Measurements from ENCODE around the gene PHACTR1. TPM values are rescaled to one million over a fixed set of nuclear protein-coding genes. Genes with fewer than 3 reads are reported as not detected.
A peak's percentile ranks its signal among the peaks of the same experiment; 100 is the strongest.

Gene PHACTR1
- total RNA-seq, 1 experiment from 2014 or later, result not detected

DNA sequence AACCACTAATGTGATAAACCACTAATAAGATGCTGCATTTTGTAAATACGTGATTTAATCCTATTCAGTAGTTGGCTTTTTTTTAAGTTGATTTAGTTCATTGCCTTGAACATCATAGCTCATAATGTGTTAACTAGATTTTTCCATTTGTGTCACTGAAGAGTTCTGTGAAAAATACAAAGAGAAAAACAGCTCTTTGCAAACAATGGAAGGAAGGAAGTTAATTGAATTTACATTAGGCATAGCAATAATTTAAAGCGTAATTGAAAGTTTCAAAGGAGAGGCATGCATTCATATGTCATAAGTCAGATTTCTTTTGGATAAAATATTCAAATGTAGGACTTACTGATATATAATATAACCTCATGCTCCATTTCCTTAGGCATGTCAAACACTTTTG, 509.5 kb downstream of the PHACTR1 start:
- ATAC-seq (no peak), DNase-seq (no peak)
- no peak overlapping the region for H3K9ac ChIP-seq (ENCODE audit: low read length)
- no peaks in the 10 kb centered on the region for H4K20me1 ChIP-seq (ENCODE audit: low read length)
- no TSS peak for BruUV-seq (replicated peaks)
- no peak overlapping the region for H3K4me2 ChIP-seq (ENCODE audit: low read length)
- ChIA-PET POLR2A (ENCODE audit: unreplicated experiment) (no interaction called here), CTCF (no interaction called here)
- no peaks in the 10 kb centered on the region for H3K79me2 ChIP-seq (ENCODE audit: low read length)
- no peak overlapping the region for H2AFZ ChIP-seq (ENCODE audit: low read length)
- intact Hi-C loops (cut with micrococcal nuclease), result no loop called here
- H3K27me3 ChIP-seq (ENCODE audit: low read length), result peaks cover 54% of the 10 kb centered on the region
- no peaks in the 10 kb centered on the region for H3K9me3 ChIP-seq (ENCODE audit: low read length)
- no peak for TF ChIP-seq EZH2 (IDR thresholded peaks at IDR 0.05; ENCODE audit: low read length, unreplicated experiment)
- no peaks in the 10 kb centered on the region for H3K9me2 ChIP-seq (replicated peaks; ENCODE audit: low read length)
- H3K36me3 ChIP-seq (ENCODE audit: low read depth, low read length), result no peaks in the 10 kb centered on the region
- H3K27ac ChIP-seq (ENCODE audit: low read length), result no peak overlapping the region
- H3K4me1 ChIP-seq (ENCODE audit: insufficient read depth, low read length), result no peaks in the 10 kb centered on the region
- H3K4me3 ChIP-seq (ENCODE audit: low read length), result no peak overlapping the region
- no peaks in the 10 kb centered on the region for H3F3A ChIP-seq (ENCODE audit: low read length, unreplicated experiment)

DNA sequence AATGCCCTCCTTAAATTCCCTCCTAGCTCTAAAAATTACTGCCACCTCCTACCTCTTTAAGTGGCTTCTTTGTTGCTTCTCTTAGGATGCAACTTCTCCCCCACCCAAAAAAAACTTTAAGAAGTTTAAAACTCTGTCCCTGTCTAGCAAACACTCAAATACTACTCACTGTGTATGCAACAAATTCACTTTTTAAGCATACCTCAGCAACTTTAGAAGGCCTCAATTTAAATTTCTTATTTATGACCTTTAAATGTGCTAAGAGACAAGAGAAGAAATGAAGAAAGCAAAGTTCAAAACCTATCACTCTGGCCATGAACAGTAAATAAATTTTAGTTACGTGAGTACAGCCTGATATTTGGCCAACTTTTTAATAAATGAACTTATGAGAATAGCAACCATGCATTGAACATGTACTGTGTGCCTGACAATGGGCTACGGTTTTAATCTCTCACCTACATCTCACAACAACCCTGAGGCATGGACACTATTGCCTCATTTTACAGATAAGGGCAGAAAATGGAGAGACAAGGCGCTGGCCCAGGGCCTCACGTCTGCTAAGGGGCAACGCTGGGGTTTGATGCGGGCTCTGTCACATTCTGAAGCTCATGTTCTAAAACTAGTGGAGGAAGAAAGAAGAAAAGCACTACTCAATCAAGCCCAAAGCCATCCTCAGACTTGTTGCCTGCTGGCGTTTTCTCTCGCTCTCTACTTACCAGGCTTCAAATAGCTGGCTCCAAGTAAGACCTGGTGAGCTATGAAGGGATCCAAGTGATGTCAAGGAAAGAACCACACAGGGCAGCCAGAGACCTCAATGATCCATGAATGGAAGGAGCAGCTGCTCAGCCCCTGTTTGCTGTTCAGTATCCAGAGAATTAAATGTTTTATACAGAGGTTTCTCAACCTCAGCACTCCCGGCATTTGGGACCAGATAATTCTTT, 512.0 kb downstream of the PHACTR1 start:
- no peaks in the 10 kb centered on the region for H3K36me3 ChIP-seq (ENCODE audit: low read depth, low read length)
- no peaks in the 10 kb centered on the region for H3K79me2 ChIP-seq (ENCODE audit: low read length)
- BruUV-seq (replicated peaks), result no TSS peak
- peaks cover 50% of the 10 kb centered on the region for H3K27me3 ChIP-seq (ENCODE audit: low read length)
- TF ChIP-seq EZH2 (IDR thresholded peaks at IDR 0.05; ENCODE audit: low read length, unreplicated experiment), result no peak
- TF ChIP-seq EZH2phosphoT487 (IDR thresholded peaks at IDR 0.05; ENCODE audit: borderline replicate concordance, low read length), result no peak
- TF ChIP-seq, protein P1, sequence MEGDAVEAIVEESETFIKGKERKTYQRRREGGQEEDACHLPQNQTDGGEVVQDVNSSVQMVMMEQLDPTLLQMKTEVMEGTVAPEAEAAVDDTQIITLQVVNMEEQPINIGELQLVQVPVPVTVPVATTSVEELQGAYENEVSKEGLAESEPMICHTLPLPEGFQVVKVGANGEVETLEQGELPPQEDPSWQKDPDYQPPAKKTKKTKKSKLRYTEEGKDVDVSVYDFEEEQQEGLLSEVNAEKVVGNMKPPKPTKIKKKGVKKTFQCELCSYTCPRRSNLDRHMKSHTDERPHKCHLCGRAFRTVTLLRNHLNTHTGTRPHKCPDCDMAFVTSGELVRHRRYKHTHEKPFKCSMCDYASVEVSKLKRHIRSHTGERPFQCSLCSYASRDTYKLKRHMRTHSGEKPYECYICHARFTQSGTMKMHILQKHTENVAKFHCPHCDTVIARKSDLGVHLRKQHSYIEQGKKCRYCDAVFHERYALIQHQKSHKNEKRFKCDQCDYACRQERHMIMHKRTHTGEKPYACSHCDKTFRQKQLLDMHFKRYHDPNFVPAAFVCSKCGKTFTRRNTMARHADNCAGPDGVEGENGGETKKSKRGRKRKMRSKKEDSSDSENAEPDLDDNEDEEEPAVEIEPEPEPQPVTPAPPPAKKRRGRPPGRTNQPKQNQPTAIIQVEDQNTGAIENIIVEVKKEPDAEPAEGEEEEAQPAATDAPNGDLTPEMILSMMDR (conservative IDR thresholded peaks at IDR 0.05; ENCODE audit: low read depth, low read length), result no peak
- ATAC-seq, result peak; percentile 24
- H3K4me3 ChIP-seq (ENCODE audit: low read length), result no peak overlapping the region
- no peaks in the 10 kb centered on the region for H3K9me2 ChIP-seq (replicated peaks; ENCODE audit: low read length)
- no peaks in the 10 kb centered on the region for H3K9me3 ChIP-seq (ENCODE audit: low read length)
- ChIA-PET CTCF (no interaction called here), POLR2A (ENCODE audit: unreplicated experiment) (interaction anchor here (0.6 kb wide), 1 partner anchor 30 kb away, joined by 3 read pairs; no protein-coding TSS in a partner anchor)
- DNase-seq, result no peak
- H4K20me1 ChIP-seq (ENCODE audit: low read length), result no peaks in the 10 kb centered on the region
- no peak overlapping the region for H3K27ac ChIP-seq (ENCODE audit: low read length)
- no peak overlapping the region for H3K9ac ChIP-seq (ENCODE audit: low read length)
- H2AFZ ChIP-seq (ENCODE audit: low read length), result no peak overlapping the region
- no peak overlapping the region for H3K4me2 ChIP-seq (ENCODE audit: low read length)
- intact Hi-C loops (cut with micrococcal nuclease), result no loop called here
- H3K4me1 ChIP-seq (ENCODE audit: insufficient read depth, low read length), result no peaks in the 10 kb centered on the region
- H3F3A ChIP-seq (ENCODE audit: low read length, unreplicated experiment), result no peaks in the 10 kb centered on the region

DNA sequence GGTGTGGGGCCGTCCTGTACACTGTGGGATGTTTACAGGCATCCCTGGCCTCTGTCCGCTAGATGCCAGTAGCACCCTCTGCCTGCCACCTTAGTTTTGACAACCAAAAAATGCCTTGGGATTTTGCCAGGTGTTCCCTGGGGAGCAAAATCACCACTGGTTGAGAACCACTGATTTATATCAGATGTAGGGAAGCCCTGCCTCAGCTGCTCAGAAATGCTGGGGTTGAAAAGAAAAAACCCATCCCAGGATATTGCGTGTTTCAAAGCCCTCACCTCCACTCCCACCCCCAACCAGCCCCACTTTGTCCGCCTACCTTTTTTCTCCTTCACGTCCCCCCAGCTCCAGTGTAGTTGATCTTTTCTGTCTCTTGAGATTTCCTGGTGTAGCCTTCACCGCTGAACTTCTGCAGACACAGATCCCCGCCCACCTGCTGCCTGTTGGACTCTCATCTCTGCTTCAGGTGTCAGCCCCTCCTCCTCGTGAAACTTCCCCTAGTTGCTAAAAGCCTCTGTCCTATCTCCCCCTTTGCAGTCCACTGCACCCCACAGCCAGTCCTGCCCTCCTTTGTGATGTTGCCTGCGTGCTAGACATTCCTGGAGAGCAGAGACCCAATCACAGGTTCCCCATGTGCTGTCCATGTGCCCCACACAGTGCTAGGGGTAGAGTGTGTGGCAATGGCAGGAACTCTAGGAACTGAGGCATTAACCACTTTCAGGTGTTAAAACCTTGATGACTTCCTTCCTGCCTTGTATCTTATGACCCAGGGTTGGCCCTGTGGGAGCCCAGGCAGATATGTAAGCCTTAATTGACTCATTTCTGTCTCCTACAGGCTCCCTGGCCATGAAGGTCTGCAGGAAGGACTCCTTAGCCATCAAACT, 512.9 kb downstream of the PHACTR1 start:
- Histone ChIP-seq H3K27me3 (ENCODE audit: low read length) (peaks cover 46% of the 10 kb centered on the region), H4K20me1 (ENCODE audit: low read length) (no peaks in the 10 kb centered on the region), H3K4me2 (ENCODE audit: low read length) (no peak overlapping the region), H3K9me2 (replicated peaks; ENCODE audit: low read length) (no peaks in the 10 kb centered on the region), H3K4me1 (ENCODE audit: insufficient read depth, low read length) (no peaks in the 10 kb centered on the region), H3K79me2 (ENCODE audit: low read length) (no peaks in the 10 kb centered on the region), H3K27ac (ENCODE audit: low read length) (no peak overlapping the region), H3F3A (ENCODE audit: low read length, unreplicated experiment) (no peaks in the 10 kb centered on the region), H3K9ac (ENCODE audit: low read length) (no peak overlapping the region), H3K9me3 (ENCODE audit: low read length) (no peaks in the 10 kb centered on the region), H3K4me3 (ENCODE audit: low read length) (no peak overlapping the region), H3K36me3 (ENCODE audit: low read depth, low read length) (no peaks in the 10 kb centered on the region), H2AFZ (ENCODE audit: low read length) (no peak overlapping the region)
- no TSS peak for BruUV-seq (replicated peaks)
- intact Hi-C loops (cut with micrococcal nuclease), result no loop called here
- TF ChIP-seq EZH2phosphoT487 (IDR thresholded peaks at IDR 0.05; ENCODE audit: borderline replicate concordance, low read length), result no peak
- no peak for TF ChIP-seq EZH2 (IDR thresholded peaks at IDR 0.05; ENCODE audit: low read length, unreplicated experiment)
- TF ChIP-seq, protein P1 (conservative IDR thresholded peaks at IDR 0.05; ENCODE audit: low read depth, low read length), result peak; percentile 69
- DNase-seq (peak; percentile 65), ATAC-seq (peak; percentile 72)
- ChIA-PET CTCF (no interaction called here), POLR2A (ENCODE audit: unreplicated experiment) (no interaction called here)

All from PC-3 (cell line).